RWPE1 (cell line): ENCODE results near the gene PLSCR2.

Source experiments
- CTCF ChIA-PET: fragments of 350-600 bp; sonication (Branson Sonifier 250); formaldehyde crosslinking; extraction: SDS; loops from one replicate; lab custom pipeline; 2021; lab: Yijun Ruan, JAX
- POLR2A ChIA-PET: fragments of 400-600 bp; formaldehyde crosslinking; extraction: SDS; loops from one replicate; lab custom pipeline; 2020; ENCODE audit warnings: antibody characterized with exemption; ENCODE audit not compliant: low non-redundant PET; lab: Yijun Ruan, JAX
- DNase-seq: peaks from one replicate; pipeline ENCODE4 v3.0.0; 2012; ENCODE audit warnings: low spot score
- H3K27ac ChIP-seq: fragments of 450-650 bp; 2 replicates; pipeline ENCODE4 v1.5.1; 2017
- TF ChIP-seq, protein P1 (sequence below): fragments of 450-650 bp; conservative IDR thresholded peaks from 2 replicates; pipeline ENCODE4 v1.5.1; 2017; ENCODE audit warnings: low read depth, mild to moderate bottlenecking

The PLSCR2 gene

DNA sequence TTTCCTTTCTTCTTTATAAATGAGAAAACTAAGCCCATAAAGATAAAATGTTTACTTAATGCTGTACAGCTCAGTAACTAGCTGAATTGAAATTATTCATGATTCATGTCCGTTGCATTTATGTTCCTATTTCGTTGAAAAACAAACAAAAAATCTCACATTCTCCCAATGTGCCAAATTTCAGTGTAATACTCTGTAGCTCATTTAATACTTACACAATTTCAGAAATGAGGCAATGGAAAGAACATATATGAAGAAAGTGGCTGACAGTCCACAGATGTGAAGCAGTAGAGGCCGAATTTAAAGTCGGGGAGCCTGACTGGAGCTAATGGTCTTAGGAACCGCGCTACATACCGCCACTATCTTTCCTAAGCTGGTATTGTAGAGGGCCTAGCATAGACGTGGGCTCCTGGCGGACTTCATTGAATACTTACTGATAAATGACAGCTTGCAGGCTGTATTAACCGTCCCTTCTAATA is 651 bp downstream of the PLSCR2 start:
- POLR2A ChIA-PET, result no interaction called here
- CTCF ChIA-PET, result no interaction called here
- no peak for DNase-seq
- H3K27ac ChIP-seq, result no peak overlapping the region
- TF ChIP-seq, protein P1, sequence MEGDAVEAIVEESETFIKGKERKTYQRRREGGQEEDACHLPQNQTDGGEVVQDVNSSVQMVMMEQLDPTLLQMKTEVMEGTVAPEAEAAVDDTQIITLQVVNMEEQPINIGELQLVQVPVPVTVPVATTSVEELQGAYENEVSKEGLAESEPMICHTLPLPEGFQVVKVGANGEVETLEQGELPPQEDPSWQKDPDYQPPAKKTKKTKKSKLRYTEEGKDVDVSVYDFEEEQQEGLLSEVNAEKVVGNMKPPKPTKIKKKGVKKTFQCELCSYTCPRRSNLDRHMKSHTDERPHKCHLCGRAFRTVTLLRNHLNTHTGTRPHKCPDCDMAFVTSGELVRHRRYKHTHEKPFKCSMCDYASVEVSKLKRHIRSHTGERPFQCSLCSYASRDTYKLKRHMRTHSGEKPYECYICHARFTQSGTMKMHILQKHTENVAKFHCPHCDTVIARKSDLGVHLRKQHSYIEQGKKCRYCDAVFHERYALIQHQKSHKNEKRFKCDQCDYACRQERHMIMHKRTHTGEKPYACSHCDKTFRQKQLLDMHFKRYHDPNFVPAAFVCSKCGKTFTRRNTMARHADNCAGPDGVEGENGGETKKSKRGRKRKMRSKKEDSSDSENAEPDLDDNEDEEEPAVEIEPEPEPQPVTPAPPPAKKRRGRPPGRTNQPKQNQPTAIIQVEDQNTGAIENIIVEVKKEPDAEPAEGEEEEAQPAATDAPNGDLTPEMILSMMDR, result no peak

GRCh38 chr3:146468234-146468633 is 1.1 kb downstream of the PLSCR2 start:
- no peak for DNase-seq
- no peak overlapping the region for H3K27ac ChIP-seq
- TF ChIP-seq, protein P1, result no peak
- ChIA-PET CTCF (no interaction called here), POLR2A (no interaction called here)

DNA sequence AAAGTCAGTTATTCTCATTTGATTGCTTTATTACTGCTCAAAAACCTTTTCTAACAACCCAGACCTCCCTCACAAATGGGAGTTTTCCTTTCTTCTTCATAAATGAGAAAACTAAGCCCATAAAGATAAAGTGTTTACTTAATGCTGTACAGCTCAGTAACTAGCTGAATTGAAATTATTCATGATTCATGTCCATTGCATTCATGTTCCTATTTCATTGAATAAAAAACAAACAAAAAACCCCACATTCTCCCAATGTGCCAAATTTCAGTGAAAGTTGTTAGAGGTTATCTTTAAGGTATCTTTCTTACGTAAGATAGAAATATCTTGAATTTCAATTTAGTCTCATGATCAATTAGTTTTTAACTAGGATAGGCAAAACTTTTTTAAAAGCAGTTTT is 2.8 kb downstream of the PLSCR2 start:
- H3K27ac ChIP-seq, result no peak overlapping the region
- ChIA-PET CTCF (interaction anchor here (0.7 kb wide), 1 partner anchor 91 kb away, joined by 4 read pairs; no protein-coding TSS in a partner anchor), POLR2A (no interaction called here)
- TF ChIP-seq, protein P1, result no peak
- no peak for DNase-seq

- DNase-seq, result no peak
- no peak overlapping the region for H3K27ac ChIP-seq
- POLR2A ChIA-PET, result no interaction called here
- CTCF ChIA-PET, result no interaction called here
- TF ChIP-seq, protein P1, result no peak
Observed at GRCh38 chr3:146465693-146466465, 3.5 kb downstream of the PLSCR2 start.

- H3K27ac ChIP-seq, result no peak overlapping the region
- CTCF ChIA-PET, result no interaction called here
- no peak for DNase-seq
- TF ChIP-seq, protein P1, result no peak
- POLR2A ChIA-PET, result no interaction called here
Observed at GRCh38 chr3:146464783-146465182, 4.6 kb downstream of the PLSCR2 start.

GRCh38 chr3:146464005-146464595 is 5.3 kb downstream of the PLSCR2 start:
- peak; percentile 47 for DNase-seq
- CTCF ChIA-PET, result no interaction called here
- H3K27ac ChIP-seq, result no peak overlapping the region
- POLR2A ChIA-PET, result no interaction called here
- TF ChIP-seq, protein P1, result no peak
